Measurements from ENCODE around the gene WDR5B.

The WDR5B gene

DNA sequence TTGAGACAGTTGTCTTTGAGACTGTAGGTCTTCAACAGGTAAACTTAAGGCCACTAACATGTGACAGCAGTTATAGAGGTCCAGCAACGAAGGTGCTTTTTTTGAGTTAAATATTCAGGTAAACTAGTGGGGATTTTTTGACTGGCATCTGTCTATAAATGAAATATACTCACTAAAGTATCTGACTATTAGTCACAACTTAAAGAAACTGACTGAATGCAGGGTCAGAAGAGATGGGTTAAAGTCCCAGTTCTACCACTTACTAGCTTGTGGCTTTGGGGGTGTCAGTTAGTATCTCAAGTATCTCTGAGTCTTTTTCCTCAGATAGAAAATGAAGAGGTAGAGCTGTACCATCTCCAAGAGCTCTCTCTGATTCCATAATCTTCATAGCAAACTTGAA is 50.8 kb downstream of the WDR5B start:
- no peak for DNase-seq

DNA sequence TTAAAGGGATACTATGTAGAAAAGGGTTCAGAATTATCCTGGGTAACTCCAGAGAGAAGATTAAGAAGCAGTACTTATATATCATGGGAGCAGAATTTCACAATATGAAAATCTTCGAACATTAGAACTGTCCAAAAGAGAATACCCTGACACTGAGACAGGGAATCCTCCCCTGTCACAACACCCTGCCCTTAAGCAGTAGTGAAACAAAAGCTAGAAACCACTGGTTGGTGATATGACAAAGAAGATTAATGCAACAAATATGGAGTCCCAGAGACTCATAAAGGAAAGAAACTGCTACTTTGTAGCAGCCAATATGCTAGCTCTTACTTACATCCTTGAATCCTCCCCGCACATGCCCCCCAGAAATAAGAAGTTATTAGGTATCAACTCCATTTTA is 51.4 kb downstream of the WDR5B start:
- no peak for DNase-seq

Data from retina (tissue), 1 donor.